GM12892 (cell line): Measurements from ENCODE around the gene RAB25.

Experiments
- POLR2A ChIP-seq: IDR thresholded peaks from 2 replicates; pipeline ENCODE4 v1.6.1; 2011; ENCODE audit warnings: low read depth, low read length, control low read depth
- POLR2AphosphoS5 ChIP-seq: IDR thresholded peaks from 2 replicates; pipeline ENCODE4 v1.6.1; 2011; ENCODE audit warnings: low read depth, low read length, control low read depth
- TAF1 ChIP-seq: IDR thresholded peaks from 2 replicates; pipeline ENCODE4 v1.6.1; 2011; ENCODE audit warnings: low read depth, mild to moderate bottlenecking, control low read depth, low read length, borderline replicate concordance

DNA sequence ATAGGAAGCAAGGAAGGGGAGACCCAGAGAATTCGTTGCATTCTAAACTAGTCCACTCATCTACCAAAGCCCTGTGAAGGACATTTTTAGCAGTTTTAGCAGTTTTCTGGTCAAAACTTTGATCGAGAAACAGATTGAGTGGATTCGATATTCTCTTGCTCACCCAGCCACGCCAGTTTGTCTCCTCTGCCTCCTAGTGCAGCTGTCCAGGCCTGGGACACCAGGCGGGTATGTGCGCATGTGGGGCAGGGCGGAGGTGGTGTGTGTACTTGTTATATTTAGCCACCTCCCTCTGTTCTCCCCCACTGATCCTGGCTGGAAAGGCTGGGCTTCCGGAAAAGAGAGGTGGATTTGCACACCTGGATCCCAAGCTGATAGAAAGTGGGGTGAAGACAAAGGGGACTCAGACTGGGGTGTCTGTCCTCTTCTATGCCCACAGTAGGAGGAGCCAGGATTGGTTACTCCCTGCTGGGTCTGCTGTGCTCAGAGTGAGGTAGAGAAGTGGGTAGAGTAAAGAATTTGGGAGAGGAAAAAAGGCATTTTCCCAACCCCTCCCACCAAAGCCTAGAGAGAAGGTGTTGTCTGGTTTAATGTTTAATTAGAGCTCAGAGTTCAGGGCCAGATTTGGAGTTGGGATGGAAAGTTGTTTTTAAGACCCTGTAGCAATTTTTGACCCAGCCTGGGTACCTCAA, 57.4 kb downstream of the RAB25 start:
- no peak for TF ChIP-seq POLR2A
- TF ChIP-seq POLR2AphosphoS5 = no peak
- TF ChIP-seq TAF1 = no peak
